ENCODE measurements around the gene TRIM69.

The TRIM69 gene

DNA sequence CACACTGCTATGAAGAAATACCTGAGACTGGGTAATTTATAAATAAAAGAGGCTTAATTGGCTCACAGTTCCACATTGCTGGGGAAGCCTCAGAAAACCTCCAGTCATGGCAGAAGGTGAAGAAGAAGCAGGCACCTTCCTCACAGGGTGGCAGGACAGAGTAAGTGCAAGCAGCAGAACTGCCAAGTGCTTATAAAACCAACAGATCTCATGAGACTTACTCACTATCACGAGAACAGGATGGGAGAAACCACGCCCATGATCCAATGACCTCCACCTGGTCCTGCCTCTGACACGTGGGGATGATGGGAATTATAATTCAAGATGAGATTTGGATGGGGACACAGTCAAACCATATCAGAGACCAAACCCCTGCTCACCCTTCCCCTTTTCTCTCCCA is 75.0 kb downstream of the TRIM69 start:
- DNase-seq = peak; percentile 68

DNA sequence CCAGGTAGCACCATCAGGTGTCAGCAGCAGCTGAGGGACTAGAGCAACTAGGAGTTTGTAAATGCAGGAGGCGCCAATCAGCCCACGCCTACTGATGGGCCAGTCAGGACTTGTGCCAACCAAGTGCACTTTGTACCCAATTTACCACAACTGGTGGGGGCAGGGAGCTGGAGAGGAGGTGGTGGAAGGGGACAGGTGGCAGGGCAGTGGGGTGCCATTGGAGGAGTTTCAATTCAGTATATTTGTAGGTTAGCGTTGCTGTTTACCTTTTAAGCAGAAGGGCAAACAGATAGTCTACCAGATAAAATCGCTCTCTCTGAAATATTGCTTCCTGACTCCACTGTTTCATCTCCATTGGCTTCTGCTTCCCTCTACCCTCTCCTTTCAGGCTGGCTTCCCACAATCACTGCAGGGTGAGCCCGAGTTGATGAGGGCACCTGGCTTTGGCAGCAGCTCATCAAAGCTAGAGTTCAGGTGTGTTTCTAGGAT is 75.7 kb downstream of the TRIM69 start:
- peak; percentile 64 for DNase-seq

- no peak for DNase-seq
Observed at GRCh38 chr15:44813231-44813630, 76.9 kb downstream of the TRIM69 start.
